Stimulated activated CD4-positive, alpha-beta T cell treated with anti-CD3 and anti-CD28 coated beads, Interleukin-15, amount 100 ng/mL, for 1 hour (primary cell): ENCODE results near the gene CLEC18B.
"Not testable (repeated sequence)": the region's sequence is repeated elsewhere in the genome, so short reads cannot be mapped to it uniquely, and the experiment has no call there.

Experiments
- DNase-seq, 2 donors: peaks; one replicate each; pipeline ENCODE4 v3.0.0-alpha.2; 2020; ENCODE audit warnings: low read depth in 1 of 2, low spot score in 1 of 2

Gene CLEC18B

DNA sequence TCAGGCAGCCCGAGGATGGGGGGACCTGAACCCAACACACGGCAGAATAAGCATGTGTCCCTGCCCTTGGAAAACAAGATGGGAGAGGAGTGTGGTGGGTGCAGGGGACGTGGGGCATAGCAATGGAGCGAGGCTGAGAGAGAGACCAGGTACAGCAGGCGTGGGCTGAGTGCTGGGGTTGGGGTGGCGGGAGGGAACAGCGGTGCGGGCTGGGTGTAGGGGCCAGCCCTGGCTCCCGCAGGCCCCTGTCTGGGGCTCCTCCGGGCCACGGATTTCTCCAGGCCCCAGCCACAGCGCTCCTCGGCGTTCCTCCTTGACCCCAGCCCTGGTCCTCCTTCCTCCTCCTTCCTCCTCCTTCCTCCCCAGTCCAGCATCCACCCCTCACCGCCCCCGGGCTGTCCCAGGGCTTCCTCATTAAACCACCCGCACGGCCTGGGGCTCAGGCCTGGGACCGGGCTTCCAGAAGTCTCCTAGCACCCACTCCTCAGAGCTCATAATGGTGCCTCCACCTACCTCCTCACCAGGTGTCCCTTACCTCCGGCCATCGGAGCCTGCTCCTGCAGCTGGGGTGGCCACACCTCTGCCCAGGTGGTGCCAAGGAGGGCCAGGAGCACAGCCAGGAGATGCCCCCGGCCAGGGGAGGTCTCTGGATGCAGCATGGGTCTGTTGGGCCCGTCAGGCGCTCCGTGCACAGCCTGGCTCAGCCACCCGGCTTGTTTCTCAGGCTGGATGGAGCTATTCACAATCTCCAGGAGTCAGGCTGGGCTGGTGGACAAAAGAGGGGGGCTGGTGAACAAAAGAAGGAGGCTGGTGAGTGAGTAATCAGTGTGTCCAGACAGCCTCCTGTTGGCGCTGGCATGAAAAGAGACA, at the start of gene CLEC18B:
Gene CLEC18B (minus strand): TSS at position 867 of the 870 bp plus-strand sequence. CDS start 208 bp downstream, at position 659.
- DNase-seq = not testable (repeated sequence)

- DNase-seq = no peak
Observed at GRCh38 chr16:74469946-74470478, 48.7 kb upstream of the CLEC18B start.

DNA sequence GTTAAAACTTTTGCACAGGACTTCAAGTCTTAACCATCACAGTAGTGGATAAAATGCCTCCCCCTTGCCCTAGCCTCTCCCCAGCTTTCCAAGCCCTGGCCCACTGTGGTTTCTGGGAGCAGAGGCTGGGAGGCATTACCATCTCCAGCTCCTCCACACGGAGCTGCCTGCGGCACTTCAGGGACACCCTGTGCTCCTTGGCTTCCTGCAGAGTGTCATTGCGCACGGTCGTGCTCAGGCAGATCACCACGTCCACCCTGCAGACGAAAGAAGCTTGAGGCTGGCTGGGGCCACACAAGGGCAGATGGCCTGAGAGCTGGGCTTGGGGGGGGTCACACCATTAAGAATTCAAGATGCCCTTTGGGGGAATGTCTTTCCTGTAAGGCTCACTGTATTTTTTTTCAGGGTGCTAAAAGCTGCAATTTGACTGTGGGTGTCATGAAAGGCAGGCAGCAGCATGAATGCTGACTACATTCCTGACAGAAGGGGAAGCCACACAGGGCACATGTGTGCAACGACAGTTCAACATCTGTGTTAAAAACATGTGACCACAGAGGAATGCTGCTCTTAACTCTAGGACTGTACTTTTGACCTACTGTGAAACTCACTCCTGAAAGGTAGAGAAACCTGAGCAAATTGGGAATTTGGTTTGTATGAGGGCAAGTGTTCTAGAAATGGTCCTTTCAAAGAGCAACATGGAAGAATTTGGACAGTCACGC, 47.7 kb upstream of the CLEC18B start:
- DNase-seq = no peak

DNA sequence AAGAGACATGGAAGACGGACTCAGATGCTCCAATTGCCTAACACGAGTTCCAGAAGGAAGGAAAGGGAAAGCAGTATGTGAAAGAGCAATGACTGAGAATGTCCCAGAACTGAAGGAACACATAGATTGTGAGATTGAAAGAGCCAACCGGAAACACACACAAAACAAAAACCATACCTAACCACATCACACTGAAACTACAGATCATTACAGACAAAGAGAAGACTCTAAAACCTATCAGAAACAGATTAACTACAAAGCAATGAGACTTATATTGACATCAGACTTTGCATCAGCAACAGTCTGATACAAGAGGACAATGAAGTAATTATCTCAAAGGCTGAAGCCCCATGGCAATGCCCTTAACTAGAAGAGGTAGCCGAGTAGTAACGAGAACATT, 45.6 kb upstream of the CLEC18B start:
- DNase-seq = no peak

DNA sequence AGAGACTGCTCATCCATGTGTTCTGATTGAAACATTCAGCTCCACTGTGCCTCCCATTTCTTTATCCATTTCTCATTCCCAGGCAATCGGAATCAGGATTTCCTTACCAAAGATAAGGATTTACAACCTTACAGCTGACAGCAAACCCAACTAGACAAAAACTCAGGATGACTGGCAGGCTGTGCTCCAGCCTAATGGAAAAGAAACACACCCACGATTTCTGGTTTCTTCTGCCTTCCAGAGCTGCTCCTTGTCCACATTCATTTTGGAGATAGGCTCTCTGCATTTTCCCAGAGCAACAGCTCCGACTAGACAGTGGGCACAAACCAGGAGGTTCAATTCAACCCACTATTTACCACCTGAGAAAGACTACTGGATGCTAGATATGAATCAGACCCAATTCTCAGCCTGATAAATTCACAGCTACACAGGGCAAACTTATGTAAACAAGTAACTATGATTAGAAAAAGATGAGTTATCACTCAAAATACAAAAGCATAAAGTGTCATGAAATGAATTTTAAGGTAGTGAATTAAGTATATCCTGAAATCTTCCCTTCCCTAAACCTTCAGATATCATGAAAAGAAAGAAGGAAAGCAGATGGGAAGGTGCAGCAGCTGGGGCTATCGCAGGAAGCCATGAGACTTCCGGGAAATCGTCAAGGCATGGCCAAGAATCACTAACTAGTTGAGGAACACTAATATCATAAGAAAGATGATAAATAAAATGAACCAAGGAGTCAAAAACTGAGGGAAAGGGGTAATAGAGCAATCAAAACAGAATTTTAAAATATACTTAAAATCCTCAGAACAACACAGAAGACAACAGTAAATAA, 44.8 kb upstream of the CLEC18B start:
- no peak for DNase-seq

GRCh38 chr16:74465281-74465680, 44.0 kb upstream of the CLEC18B start:
- DNase-seq = no peak

DNA sequence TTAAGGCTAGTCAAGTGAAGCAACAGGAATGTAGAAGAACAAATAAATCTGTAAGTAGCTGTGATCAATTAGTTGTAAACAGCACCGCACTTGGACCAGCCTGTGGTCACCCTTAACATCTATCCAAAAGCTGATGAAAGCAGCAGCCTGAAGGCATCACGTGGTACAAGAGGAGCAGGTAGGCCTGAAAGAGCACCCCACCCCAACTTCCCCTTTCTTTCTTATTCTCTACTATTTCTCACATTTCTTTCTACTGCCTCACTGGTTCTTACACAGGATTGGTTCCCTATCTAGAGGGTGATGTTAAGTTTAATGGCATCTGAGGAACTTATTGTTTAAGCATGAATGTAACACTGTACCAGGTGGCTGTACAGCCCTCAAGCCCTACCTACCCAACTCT, 42.6 kb upstream of the CLEC18B start:
- DNase-seq = no peak

GRCh38 chr16:74462361-74462760, 41.1 kb upstream of the CLEC18B start:
- no peak for DNase-seq

- no peak for DNase-seq
Observed at GRCh38 chr16:74461826-74462225, 40.5 kb upstream of the CLEC18B start.

- no peak for DNase-seq
Observed at GRCh38 chr16:74460542-74460941, 39.3 kb upstream of the CLEC18B start.

DNA sequence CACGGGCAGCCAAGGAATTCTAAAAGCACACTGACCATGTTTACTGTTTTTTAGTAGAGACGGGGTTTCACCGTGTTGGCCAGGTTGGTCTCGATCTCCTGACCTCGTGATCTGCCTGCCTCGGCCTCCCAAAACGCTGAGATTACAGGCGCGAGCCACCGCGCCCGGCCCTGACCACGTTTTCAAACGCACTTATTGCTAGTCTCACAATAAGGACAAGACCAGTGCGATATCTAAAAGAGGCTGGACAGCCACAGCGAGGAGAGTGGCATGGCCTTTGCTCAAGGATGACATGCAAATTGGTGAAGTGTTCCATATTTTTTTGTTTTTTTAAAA, 35.0 kb upstream of the CLEC18B start:
- DNase-seq = no peak

- no peak for DNase-seq
Observed at GRCh38 chr16:74455619-74456289, 34.5 kb upstream of the CLEC18B start.

DNA sequence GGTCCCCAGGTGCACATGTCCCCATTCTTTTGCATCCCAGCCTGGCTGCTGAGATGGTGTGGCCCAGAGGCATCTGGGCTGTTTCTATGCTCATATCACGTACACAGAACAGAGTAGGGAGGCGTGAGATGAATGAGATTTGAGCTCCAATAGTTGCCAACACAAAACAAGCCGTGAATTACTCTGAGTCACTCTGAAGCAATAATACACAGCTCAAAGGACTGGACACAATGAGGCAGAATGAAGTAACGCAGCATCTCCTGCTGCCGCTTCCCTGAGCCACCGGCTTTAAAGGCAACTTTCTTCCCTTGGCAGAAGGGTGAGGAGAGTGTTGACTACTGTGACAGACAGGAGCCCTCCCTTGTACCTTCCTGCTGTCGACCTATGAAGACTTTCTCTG, 33.9 kb upstream of the CLEC18B start:
- DNase-seq = no peak

DNA sequence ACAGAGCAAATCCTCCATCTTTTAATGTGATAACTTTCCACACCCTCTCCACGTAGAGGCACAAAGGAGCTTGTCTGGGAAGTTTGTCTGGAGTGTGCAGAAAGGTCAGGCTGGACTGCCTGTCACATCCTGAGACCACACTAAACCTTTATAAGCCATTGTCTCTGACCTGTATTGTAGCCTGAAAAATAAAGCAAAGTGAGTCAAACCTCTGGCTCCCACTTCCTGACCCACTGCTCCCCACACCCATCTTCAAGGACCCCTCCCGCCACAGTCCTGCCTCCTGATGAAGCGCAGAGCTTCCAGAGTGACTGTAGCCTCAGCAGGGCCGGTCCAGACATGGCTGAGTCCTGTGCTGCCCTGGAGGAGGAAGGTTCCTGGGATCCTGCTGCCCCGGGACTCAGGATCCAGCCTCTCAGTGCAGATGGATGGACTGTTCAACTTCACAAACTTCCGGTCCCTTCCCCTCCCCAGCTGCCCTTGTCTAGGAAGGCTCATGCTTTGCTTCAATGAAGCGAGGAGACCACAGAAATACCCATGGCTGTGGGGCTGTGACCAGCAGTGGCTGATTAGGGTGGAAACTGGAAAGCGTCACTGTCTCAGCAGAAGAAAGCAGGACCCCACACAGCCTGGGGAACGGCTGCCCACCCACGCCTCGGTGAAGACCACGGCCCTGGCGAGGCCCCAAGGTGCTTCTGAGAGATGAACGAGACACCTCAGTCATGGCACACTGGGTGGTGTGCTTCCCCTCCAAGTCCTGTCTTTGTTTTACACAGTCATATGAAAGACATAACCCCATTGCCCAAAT, 30.9 kb upstream of the CLEC18B start:
- DNase-seq = no peak

DNA sequence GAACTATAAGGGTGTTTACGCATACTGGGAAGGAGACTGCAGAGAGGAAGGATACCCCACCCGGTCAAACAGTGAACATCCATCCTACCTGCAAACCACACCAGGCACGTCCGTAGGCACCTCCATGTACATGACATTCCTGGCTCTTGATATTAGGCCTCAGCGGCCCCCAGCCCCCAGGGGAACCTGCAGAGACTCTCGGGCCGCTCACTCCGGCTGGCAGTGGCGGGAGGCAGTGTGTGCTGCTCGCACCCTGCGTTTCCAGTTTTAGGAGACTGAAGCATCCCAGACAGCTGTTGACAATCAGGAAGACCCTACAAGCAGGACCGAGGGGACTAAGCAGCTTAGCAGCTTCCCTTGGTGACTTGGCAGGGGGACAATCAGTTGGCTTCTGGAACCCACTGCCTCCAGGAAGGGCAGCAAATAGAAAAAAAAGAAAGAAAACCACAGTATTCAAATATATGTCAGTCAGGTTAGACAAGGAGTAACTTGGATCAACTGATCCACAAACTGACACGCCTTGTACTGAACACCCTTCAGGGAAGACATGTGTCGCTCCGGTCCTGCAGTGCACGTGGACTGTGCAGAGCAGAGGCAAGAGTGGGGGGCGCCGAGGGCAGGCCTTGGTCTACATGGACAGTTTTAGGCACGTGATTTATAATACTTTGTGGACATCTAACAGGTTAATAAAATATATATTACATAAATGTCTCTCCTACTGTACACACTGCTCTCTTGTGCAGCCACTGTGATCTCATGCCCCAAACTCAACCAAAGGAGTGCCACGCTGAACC, 29.9 kb upstream of the CLEC18B start:
- no peak for DNase-seq

GRCh38 chr16:74450236-74450635, 29.0 kb upstream of the CLEC18B start:
- no peak for DNase-seq

DNA sequence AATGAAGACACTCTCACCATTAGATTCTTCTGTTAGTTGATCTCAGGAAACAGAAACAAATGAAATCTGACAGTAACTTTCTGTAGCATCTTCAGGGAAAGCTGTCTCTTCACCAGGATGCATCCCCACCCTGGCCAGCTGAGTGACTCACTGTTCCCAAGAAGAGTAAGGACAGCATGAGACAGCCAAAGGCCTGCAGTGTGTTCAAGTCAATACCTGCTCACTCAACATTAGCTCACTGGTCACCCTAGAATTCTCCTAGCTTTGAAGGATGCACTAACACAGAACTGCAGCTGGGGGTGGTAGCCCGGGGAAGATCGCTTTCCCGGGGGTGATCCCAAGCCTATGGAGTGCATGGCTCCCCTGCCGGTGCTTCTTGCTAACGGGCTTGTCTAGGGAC, 28.2 kb upstream of the CLEC18B start:
- DNase-seq = no peak

DNA sequence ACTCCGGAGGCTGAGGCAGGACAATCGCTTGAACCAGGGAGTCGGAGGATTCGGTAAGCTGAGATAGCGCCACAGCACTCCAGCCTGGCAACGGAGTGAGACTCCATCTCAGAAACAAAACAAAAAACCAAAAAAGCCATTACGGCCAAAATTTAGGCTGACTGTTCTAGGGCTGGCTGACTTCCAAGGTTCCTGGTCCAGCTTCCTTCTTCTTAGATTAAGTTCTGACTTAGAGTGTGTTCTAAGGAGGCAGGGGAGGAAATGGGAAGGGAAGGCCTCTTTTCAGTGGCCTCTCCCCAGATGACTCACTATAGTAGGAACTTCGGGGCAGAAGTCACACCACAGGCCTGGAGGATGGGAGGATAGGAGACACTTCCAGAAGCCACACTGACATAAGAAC, 27.7 kb upstream of the CLEC18B start:
- no peak for DNase-seq

GRCh38 chr16:74447578-74447977, 26.3 kb upstream of the CLEC18B start:
- DNase-seq = no peak
